ENCODE measurements around the gene PACSIN1.

PACSIN1 gene

GRCh38 chr6:34581561-34581920, 115.7 kb downstream of the PACSIN1 start:
- DNase-seq (ENCODE audit: low read depth in 2 of 2), result no peak

DNA sequence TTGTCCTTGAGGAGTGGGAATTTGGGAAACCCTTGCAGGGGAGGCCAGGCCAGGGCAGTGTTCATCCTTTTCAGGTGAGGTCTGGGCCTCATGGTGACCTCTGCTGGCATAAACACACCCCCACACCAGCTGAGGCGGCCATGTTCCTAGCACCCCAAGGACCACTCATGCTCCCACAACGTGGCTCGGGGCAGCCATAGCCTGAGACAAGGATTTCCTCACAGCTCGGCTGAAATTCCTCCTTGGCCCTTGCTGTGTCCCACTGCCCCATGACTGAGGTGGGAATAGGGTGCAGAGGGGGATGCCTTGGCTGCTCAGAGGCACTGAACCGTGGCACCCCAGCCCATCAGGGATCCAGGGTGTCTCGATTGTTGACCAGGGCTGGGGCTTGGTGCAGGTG, 117.6 kb downstream of the PACSIN1 start:
- DNase-seq (ENCODE audit: low read depth in 2 of 2), result no peak

DNA sequence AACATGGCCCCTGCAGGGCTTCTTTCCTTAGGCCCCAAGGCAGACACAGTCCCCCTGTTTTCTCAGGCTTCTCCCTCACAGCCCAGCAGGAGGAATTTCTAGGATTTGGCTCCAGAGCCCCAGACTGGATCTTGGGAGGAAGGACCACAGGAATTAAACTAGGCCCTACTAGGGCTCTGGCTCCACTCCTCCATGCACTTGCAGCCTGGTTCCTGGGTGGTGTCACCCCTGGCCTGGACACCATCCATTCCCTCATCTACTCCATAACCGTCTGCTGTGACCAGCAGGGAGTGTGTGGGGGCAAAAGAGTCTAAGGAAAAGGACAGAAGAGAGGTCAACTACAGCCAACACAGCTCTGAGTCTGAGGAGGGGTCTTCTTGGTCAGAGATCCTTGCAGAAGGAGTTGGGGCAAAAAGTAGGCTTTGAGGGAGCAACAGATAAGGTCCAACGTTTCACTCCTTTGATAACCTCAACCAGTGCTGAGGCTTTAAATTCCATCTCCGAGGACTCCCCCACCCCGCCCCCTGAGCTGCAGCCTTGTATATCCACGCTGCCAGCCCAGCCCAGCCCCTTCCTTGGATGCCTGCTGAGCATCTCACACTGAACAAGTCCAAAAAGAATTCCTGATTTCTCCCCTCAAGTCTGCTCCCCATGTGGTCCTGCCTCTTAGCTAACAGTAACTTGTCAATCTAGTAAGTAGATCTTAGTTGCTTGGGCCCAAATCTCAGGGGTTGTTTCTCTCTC, 118.2 kb downstream of the PACSIN1 start:
- DNase-seq (ENCODE audit: low read depth in 2 of 2), result no peak

DNA sequence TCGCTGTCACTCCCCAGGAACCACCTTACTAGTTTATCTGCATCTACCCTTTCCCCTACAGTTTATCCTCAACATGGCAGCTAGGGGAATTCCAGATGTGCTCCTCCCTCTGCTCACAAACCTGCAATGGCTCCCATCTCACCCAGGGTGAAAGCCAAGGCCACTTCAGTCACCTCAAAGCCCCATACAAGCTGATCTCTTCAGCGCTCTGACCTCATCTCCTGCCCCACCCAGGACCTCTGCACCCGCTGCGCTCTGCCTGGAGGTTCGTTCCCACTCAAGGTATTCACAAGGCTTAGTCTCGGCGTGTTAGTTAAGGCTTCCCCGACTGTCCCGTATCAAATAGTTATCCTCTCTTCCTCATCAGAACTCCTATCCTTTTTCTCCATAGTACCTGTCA, 118.8 kb downstream of the PACSIN1 start:
- DNase-seq (ENCODE audit: low read depth in 2 of 2), result no peak
